ENCODE measurements around the gene SYMPK. TPM values are rescaled to one million over a fixed set of nuclear protein-coding genes. Genes with fewer than 3 reads are reported as not detected.

Gene SYMPK
- total and polyA plus RNA-seq, 8 donors = 32.2 to 420 (median 79.8) TPM

DNA sequence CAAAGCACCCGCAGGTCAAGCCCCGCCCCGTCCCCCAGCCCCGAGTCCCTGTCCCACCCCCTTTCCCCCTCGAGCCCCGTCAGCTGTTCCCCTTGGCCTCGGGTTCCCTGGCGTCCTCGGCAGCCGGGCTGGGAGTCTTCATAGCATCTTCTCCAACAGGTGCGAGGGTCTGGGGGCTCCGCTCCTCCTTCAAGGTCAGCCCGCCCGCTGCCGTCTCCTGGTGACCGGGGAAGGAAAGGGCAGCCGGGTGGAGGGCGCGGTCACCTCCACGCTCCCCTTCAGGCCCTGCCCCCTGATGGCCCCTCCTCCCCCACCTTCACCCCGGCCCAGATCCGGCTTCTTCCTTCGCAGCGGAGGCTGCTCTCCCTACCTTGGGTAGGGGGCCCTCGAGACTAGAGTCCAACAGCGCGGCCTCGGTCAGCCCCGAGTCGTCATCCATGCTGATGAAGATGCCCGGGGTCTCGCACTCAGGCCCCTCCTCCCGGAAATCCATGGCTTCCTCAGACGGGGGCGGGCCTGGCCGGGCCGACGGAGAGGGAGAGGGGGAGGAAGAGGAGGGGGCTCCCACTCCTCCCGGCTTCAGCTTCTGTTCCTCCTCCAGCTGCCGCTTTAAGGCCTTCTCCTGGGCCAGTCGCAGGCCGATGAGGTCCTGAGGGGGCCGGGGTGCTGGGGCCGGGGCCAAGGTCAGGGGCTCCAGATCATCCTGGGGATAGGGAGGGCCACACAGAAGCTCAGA is 47.3 kb downstream of the SYMPK start:
- H3K27ac ChIP-seq = no peak overlapping the region
- no peaks in the 10 kb centered on the region for H3K9me3 ChIP-seq
- H3K27me3 ChIP-seq = peaks cover 0 to 24% (median 0%) of the 10 kb centered on the region in 3 donors
- TF ChIP-seq EP300 (IDR thresholded peaks at IDR 0.05) = no peak
- TF ChIP-seq, protein P1, sequence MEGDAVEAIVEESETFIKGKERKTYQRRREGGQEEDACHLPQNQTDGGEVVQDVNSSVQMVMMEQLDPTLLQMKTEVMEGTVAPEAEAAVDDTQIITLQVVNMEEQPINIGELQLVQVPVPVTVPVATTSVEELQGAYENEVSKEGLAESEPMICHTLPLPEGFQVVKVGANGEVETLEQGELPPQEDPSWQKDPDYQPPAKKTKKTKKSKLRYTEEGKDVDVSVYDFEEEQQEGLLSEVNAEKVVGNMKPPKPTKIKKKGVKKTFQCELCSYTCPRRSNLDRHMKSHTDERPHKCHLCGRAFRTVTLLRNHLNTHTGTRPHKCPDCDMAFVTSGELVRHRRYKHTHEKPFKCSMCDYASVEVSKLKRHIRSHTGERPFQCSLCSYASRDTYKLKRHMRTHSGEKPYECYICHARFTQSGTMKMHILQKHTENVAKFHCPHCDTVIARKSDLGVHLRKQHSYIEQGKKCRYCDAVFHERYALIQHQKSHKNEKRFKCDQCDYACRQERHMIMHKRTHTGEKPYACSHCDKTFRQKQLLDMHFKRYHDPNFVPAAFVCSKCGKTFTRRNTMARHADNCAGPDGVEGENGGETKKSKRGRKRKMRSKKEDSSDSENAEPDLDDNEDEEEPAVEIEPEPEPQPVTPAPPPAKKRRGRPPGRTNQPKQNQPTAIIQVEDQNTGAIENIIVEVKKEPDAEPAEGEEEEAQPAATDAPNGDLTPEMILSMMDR (IDR thresholded peaks at IDR 0.05) = no peak
- TF ChIP-seq POLR2AphosphoS5 (IDR thresholded peaks at IDR 0.05) = no peak
- no peak for TF ChIP-seq POLR2A (IDR thresholded peaks at IDR 0.05)
- peaks cover 3 to 43% (median 27%) of the 10 kb centered on the region in 4 donors for H3K36me3 ChIP-seq
- intact Hi-C loops (cut with DNase I; ENCODE audit: low total_unique reads) = no loop called here
- peak overlapping the region; percentile 26 to 41 (median 32) for H3K4me3 ChIP-seq
- peaks cover 4 to 23% (median 15%) of the 10 kb centered on the region in 4 donors for H3K4me1 ChIP-seq
- peak in 1 of 2 donors; percentile 85 for DNase-seq
- WGBS, 5 donors = 33 to 55% (median 48%) methylated on average over 28 to 44 of the region's 44 CpGs

DNA sequence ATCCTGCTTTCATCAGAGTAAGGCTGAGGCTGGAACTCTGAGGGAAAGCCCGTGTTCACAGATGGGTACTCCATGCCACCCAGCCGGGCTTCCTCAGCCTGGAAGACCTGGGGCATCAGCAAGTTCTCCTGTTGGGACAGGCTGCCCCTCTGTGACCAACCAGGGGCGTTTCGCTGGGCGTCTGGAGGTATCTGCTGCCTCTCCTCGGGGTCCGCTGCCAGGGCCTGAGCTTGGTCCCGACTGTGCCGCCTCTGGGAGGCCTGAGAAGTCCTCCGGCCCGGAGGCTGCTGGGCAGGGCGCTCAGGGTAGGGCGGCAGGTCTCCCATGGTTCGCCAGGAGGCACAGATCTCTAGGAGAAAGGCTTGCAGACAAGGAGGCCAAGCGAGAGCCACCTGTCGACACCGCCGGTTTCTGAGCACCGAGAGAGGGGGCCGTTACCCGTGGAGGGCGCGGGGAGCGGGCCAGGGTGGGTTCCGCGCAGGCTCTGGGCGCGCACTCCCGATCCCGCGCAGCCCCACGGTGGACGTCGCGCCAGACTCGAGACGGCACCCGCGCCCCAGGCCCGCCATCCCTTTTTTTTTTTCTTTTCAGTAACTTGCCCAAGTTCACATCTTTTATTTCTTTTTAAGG is 48.0 kb downstream of the SYMPK start, which contains the start of gene RSPH6A:
Gene RSPH6A (minus strand): TSS at position 458 of the 630 bp plus-strand sequence. CDS start 132 bp downstream, at position 326.
- intact Hi-C loops (cut with DNase I; ENCODE audit: low total_unique reads) = no loop called here
- H3K27ac ChIP-seq = no peak within 1 kb of the TSS
- H3K27me3 ChIP-seq = peaks cover 0 to 24% (median 0%) of the 10 kb centered on the region in 3 donors
- TF ChIP-seq POLR2A (IDR thresholded peaks at IDR 0.05) (no peak), POLR2AphosphoS5 (IDR thresholded peaks at IDR 0.05) (no peak), EP300 (IDR thresholded peaks at IDR 0.05) (no peak)
- TF ChIP-seq, protein P1 (IDR thresholded peaks at IDR 0.05) = no peak
- H3K4me3 ChIP-seq = peak within 1 kb of the TSS; percentile 26 to 41 (median 32)
- H3K4me1 ChIP-seq = peaks cover 4 to 27% (median 15%) of the 10 kb centered on the region in 4 donors
- WGBS, 5 donors = 38 to 67% (median 61%) methylated on average over 29 to 40 of the region's 40 CpGs
- no peaks in the 10 kb centered on the region for H3K9me3 ChIP-seq
- DNase-seq = peak in 1 of 2 donors; percentile 49
- H3K36me3 ChIP-seq = peaks cover 0 to 36% (median 20%) of the 10 kb centered on the region in 4 donors

DNA sequence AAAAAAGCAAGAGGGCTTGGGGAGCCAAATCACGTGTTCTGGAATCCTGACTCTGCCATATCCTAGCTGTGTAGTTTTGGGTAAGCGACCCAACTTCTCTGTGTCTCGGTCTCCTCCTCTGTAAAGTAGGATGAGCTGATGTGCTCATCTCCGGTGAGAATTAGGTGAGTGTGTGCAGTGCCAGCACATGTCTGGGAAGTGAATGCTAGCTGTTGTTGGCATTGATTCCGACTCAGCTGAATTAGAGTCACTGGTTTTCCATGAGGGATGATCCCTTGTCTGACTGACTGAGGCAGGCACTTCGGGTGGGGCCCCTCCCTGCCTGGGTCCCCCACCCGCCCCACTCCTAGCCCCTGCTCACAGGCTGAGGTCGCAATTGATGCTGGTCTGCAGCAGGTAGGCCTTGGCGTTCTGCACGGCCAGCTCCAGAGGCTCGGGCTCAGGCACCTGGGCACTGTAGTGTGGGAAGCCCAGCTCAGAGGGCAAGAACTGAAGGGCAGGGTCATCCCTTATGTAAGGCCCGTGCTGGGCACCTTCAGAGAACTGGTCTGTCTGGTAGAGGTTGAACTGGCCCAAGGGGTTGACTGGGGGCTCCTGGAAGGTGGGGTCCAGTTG is 48.7 kb downstream of the SYMPK start:
- Histone ChIP-seq H3K27me3 (peaks cover 0 to 24% (median 0%) of the 10 kb centered on the region in 3 donors), H3K9me3 (no peaks in the 10 kb centered on the region), H3K4me3 (no peak overlapping the region), H3K27ac (no peak overlapping the region), H3K4me1 (peaks cover 4 to 33% (median 15%) of the 10 kb centered on the region in 4 donors), H3K36me3 (peaks cover 0 to 29% (median 13%) of the 10 kb centered on the region in 4 donors)
- TF ChIP-seq, protein P1 (IDR thresholded peaks at IDR 0.05) = no peak
- no peak for TF ChIP-seq POLR2A (IDR thresholded peaks at IDR 0.05)
- TF ChIP-seq EP300 (IDR thresholded peaks at IDR 0.05) = no peak
- no peak for TF ChIP-seq POLR2AphosphoS5 (IDR thresholded peaks at IDR 0.05)
- DNase-seq = peak in 1 of 2 donors; percentile 7
- WGBS, 5 donors = 84 to 85% (median 85%) methylated on average over 6 to 12 of the region's 12 CpGs
- intact Hi-C loops (cut with DNase I; ENCODE audit: low total_unique reads) = no loop called here

DNA sequence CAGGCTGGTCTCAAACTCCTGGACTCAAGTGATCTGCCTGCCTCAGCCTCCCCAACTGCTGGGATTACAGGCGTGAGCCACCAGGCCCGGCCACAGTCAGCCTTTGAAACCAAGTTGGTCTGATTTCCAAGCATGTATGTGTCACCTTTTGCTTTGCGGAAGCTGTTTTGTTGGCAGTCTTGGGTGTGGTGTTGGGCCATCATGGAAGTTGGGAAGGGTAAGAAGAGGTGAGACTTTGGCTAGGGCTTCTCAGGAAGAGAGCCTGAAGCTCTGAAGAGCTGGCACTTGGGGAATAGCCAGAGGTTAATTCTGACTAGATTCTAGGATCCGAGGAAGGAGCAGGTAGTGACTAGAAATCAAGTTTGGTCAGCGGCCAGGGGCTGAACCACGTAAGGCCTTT is 50.6 kb downstream of the SYMPK start:
- intact Hi-C loops (cut with DNase I; ENCODE audit: low total_unique reads) = no loop called here
- Histone ChIP-seq H3K36me3 (peaks cover 0 to 11% (median 5%) of the 10 kb centered on the region in 4 donors), H3K4me1 (peaks cover 4 to 33% (median 15%) of the 10 kb centered on the region in 4 donors), H3K27me3 (peaks cover 0 to 24% (median 0%) of the 10 kb centered on the region in 3 donors), H3K27ac (no peak overlapping the region), H3K4me3 (no peak overlapping the region), H3K9me3 (no peaks in the 10 kb centered on the region)
- 65 to 81% (median 78%) methylated on average over 6 of the region's 6 CpGs for WGBS, 5 donors
- TF ChIP-seq POLR2AphosphoS5 (IDR thresholded peaks at IDR 0.05) = no peak
- TF ChIP-seq, protein P1 (IDR thresholded peaks at IDR 0.05) = no peak
- no peak for TF ChIP-seq EP300 (IDR thresholded peaks at IDR 0.05)
- no peak for TF ChIP-seq POLR2A (IDR thresholded peaks at IDR 0.05)
- peak in 1 of 2 donors; percentile 9 for DNase-seq
